ENCODE results near the gene GAB2.
"Not testable (repeated sequence)": the region's sequence is repeated elsewhere in the genome, so short reads cannot be mapped to it uniquely, and the experiment has no call there.

GAB2 gene

DNA sequence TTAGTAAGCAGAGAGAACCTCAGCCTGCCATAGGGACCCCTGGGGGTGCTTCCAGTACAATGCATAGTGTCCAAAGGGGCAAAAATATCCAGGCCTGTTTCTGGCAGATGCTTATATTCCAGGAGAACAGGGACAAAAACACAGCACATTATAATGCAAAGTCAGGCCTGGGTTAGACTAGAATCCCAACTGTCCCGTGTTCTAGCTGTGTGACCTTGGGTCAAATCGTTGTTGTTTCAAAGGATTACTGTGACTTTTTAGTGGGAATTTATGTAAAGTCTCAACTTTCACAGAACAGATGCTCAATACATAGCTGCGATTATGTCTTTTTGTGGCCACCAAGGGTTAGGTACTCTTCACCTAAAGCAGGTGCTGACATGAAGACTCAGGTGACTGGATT lies 142.9 kb downstream of the GAB2 start:
- Histone ChIP-seq H3K4me3 (ENCODE audit: insufficient read depth, low read depth, low read length, poor library complexity, severe bottlenecking) (no peak overlapping the region), H3K4me1 (ENCODE audit: control insufficient read depth, insufficient read depth, low read length, poor library complexity, severe bottlenecking) (no peaks in the 10 kb centered on the region), H3K36me3 (ENCODE audit: control insufficient read depth, insufficient read depth, low read length) (no peaks in the 10 kb centered on the region), H3K27me3 (replicated peaks; ENCODE audit: control insufficient read depth, insufficient read depth, low read length, poor library complexity, severe bottlenecking) (no peaks in the 10 kb centered on the region), H3K27ac (ENCODE audit: insufficient read depth, low read length, poor library complexity, severe bottlenecking) (no peak overlapping the region), H3K9me3 (ENCODE audit: control insufficient read depth, low read length) (no peaks in the 10 kb centered on the region)
- DNase-seq, result no peak

DNA sequence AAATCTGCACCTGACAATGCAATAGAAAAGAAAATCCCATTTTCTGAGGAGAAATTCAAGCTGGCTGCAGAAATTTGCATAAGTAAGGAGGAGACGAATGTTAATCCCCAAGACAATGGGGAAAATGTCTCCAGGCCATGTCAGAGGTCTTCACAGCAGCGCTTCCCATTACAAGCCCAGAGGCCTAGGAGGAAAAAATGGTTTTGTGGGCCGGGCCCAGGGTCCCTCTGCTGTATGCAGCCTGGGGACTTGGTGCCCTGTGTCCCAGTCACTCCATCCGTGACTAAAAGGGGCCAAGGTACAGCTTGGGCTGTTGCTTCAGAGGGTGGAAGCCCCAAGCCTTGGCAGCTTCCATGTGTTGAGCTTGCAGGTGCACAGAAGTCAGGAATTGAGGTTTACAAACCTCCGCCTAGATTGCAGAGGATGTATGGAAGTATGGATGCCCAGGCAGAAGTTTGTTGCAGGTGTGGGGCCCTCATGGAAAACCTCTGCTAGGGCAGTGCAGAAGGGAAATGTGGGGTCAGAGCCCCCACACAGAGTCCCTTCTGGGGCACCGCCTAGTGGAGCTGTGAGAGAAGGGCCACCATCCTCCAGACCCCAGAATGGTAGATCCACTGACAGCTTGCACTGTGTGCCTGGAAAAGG lies 144.9 kb downstream of the GAB2 start:
- H3K9me3 ChIP-seq (ENCODE audit: control insufficient read depth, low read length); H3K36me3 ChIP-seq (ENCODE audit: control insufficient read depth, insufficient read depth, low read length); DNase-seq; H3K4me1 ChIP-seq (ENCODE audit: control insufficient read depth, insufficient read depth, low read length, poor library complexity, severe bottlenecking); H3K27me3 ChIP-seq (replicated peaks; ENCODE audit: control insufficient read depth, insufficient read depth, low read length, poor library complexity, severe bottlenecking); H3K4me3 ChIP-seq (ENCODE audit: insufficient read depth, low read depth, low read length, poor library complexity, severe bottlenecking); H3K27ac ChIP-seq (ENCODE audit: insufficient read depth, low read length, poor library complexity, severe bottlenecking): not testable (repeated sequence)

DNA sequence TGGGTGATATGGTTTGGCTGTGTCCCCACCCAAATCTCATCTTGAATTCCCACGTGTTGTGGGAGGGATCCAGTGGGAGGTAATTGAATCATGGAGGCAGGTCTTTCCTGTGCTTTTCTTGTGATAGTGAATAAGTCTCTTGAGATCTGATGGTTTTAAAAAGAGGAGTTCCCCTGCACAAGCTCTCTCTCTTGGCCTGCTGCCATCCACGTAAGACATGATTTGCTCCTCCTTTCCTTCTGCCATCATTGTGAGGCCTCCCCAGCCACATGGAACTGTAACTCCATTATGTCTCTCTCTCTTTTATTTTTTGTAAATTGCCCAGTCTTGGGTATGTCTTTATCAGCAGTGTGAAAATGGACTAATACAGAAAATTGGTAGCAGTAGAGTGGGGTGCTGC lies 145.8 kb downstream of the GAB2 start:
- not testable (repeated sequence) for H3K4me1 ChIP-seq (ENCODE audit: control insufficient read depth, insufficient read depth, low read length, poor library complexity, severe bottlenecking); H3K9me3 ChIP-seq (ENCODE audit: control insufficient read depth, low read length); H3K4me3 ChIP-seq (ENCODE audit: insufficient read depth, low read depth, low read length, poor library complexity, severe bottlenecking); H3K27ac ChIP-seq (ENCODE audit: insufficient read depth, low read length, poor library complexity, severe bottlenecking); H3K27me3 ChIP-seq (replicated peaks; ENCODE audit: control insufficient read depth, insufficient read depth, low read length, poor library complexity, severe bottlenecking); H3K36me3 ChIP-seq (ENCODE audit: control insufficient read depth, insufficient read depth, low read length); DNase-seq

DNA sequence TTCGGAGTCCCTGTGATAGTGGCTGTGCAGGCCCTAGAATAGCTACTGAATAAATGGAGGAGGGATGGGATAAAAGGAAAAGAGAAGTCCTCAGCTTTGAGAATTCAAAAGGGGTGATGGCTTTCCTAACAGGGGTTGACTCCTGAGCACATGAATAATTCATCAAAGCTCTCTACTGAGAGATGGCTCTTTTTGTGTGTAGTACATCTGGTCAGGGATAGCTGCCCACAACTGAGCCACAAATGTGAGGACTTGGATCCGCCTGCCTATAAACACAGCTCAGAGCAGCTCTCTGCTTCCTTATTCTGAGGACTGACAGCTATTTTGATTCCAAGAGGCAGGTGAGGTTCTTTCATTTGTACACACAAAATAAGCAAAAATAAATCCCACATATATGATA lies 146.6 kb downstream of the GAB2 start:
- Histone ChIP-seq H3K36me3 (ENCODE audit: control insufficient read depth, insufficient read depth, low read length) (no peaks in the 10 kb centered on the region), H3K9me3 (ENCODE audit: control insufficient read depth, low read length) (no peaks in the 10 kb centered on the region), H3K4me3 (ENCODE audit: insufficient read depth, low read depth, low read length, poor library complexity, severe bottlenecking) (no peak overlapping the region), H3K27me3 (replicated peaks; ENCODE audit: control insufficient read depth, insufficient read depth, low read length, poor library complexity, severe bottlenecking) (no peaks in the 10 kb centered on the region), H3K27ac (ENCODE audit: insufficient read depth, low read length, poor library complexity, severe bottlenecking) (no peak overlapping the region), H3K4me1 (ENCODE audit: control insufficient read depth, insufficient read depth, low read length, poor library complexity, severe bottlenecking) (no peaks in the 10 kb centered on the region)
- DNase-seq, result no peak

DNA sequence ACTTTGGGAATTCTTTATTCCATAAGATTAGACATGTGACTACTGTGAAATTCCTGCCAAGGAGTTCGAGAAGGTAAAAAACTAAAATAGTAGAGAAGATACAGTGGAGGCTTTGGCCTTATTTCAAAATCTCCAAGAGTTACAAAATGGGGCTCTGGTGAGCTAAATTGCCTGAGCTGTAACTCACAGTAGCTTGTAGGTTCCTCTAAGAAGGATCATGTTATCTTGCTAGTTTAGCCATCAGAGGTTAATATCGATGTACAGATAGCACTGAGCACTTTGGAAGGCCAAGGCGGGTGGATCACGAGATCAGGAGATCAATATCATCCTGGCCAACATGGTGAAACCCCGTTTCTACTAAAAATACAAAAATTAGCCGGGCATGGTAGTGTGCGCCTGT lies 147.8 kb downstream of the GAB2 start:
- Histone ChIP-seq H3K4me1 (ENCODE audit: control insufficient read depth, insufficient read depth, low read length, poor library complexity, severe bottlenecking) (no peaks in the 10 kb centered on the region), H3K4me3 (ENCODE audit: insufficient read depth, low read depth, low read length, poor library complexity, severe bottlenecking) (no peak overlapping the region), H3K36me3 (ENCODE audit: control insufficient read depth, insufficient read depth, low read length) (no peaks in the 10 kb centered on the region), H3K27ac (ENCODE audit: insufficient read depth, low read length, poor library complexity, severe bottlenecking) (no peak overlapping the region), H3K9me3 (ENCODE audit: control insufficient read depth, low read length) (no peaks in the 10 kb centered on the region), H3K27me3 (replicated peaks; ENCODE audit: control insufficient read depth, insufficient read depth, low read length, poor library complexity, severe bottlenecking) (no peaks in the 10 kb centered on the region)
- no peak for DNase-seq

DNA sequence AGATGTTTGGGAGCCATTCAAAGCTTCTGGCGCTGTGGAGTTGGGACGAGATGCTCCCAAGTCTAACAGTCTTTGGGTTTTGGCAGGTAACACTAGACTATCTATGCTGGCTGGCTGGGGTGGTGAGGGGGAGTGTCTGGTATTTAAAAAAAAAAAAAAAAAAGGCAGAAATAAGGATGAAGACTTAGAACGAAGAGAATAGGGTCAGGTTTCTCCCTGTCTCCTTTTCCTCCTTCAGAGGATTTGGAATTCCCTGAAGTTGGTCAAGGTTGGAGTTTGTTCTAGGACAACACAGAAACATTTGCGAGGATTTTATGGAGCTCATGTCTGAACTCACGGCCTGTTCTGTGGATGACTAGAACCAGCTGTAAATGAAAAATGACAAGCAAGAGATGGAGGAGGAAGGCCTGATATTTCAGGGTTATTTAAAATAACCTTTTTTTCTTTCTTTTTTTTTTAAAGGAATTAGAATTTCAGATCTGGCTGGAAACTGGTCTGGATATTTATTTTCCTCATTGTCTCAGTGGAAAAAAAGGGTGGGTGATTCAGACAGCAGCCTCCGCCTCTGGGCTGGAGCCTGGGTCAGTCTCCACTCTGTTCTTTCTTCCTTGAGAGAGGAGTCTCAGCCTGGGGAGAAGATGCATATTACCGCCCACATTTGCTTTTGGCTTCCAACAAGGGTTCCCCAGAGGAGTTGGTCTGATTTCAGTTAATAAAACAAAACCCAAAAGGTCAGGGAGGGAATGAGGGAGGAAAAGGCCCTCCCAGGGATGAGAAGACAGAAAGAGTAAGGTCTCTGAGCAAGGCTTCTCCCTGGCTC lies 148.8 kb downstream of the GAB2 start:
- no peak for DNase-seq
- Histone ChIP-seq H3K36me3 (ENCODE audit: control insufficient read depth, insufficient read depth, low read length) (no peaks in the 10 kb centered on the region), H3K4me3 (ENCODE audit: insufficient read depth, low read depth, low read length, poor library complexity, severe bottlenecking) (no peak overlapping the region), H3K27me3 (replicated peaks; ENCODE audit: control insufficient read depth, insufficient read depth, low read length, poor library complexity, severe bottlenecking) (no peaks in the 10 kb centered on the region), H3K27ac (ENCODE audit: insufficient read depth, low read length, poor library complexity, severe bottlenecking) (no peak overlapping the region), H3K9me3 (ENCODE audit: control insufficient read depth, low read length) (no peaks in the 10 kb centered on the region), H3K4me1 (ENCODE audit: control insufficient read depth, insufficient read depth, low read length, poor library complexity, severe bottlenecking) (no peaks in the 10 kb centered on the region)

DNA sequence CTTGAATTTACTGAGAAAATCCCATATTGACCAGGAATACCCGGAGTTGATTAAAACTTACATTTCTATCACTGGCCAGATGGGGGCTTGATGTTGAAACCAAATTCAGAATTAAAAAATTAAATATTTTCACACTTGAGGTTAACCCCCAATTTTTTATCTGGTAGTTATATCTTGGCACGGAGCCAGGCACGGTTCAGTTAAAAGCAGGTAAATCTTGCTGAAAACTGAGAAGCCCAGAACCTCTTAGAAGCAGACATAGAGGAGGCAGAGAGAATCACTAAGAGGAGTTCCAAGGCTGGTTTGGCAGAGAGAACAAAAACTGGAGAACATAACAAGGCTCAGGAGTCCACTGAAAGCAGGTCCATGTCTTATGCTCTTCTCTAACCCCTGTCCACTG lies 151.2 kb downstream of the GAB2 start:
- DNase-seq, result no peak
- Histone ChIP-seq H3K27me3 (replicated peaks; ENCODE audit: control insufficient read depth, insufficient read depth, low read length, poor library complexity, severe bottlenecking) (no peaks in the 10 kb centered on the region), H3K27ac (ENCODE audit: insufficient read depth, low read length, poor library complexity, severe bottlenecking) (no peak overlapping the region), H3K9me3 (ENCODE audit: control insufficient read depth, low read length) (no peaks in the 10 kb centered on the region), H3K4me3 (ENCODE audit: insufficient read depth, low read depth, low read length, poor library complexity, severe bottlenecking) (no peak overlapping the region), H3K4me1 (ENCODE audit: control insufficient read depth, insufficient read depth, low read length, poor library complexity, severe bottlenecking) (no peaks in the 10 kb centered on the region), H3K36me3 (ENCODE audit: control insufficient read depth, insufficient read depth, low read length) (no peaks in the 10 kb centered on the region)

DNA sequence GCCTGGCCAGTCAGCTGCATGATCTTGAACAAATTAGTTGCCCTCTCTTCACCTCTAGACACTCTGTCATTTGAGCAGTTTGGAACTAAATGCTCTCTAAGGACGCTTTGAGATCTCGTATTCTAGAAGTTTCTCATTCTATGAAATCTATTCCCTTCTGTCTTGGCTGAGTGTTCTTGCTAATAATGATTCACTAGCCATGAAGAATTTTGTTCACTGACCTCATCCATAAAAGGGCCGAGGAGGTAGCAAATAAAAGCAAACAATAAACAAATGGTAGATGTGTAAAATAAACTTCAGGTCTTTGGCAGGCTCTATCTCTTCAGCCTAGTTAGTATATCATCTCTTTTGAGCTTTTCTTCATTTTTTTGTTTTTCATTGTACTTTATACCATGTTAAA lies 152.3 kb downstream of the GAB2 start:
- no peak for DNase-seq
- H3K27me3 ChIP-seq (replicated peaks; ENCODE audit: control insufficient read depth, insufficient read depth, low read length, poor library complexity, severe bottlenecking), result no peaks in the 10 kb centered on the region
- H3K4me1 ChIP-seq (ENCODE audit: control insufficient read depth, insufficient read depth, low read length, poor library complexity, severe bottlenecking), result no peaks in the 10 kb centered on the region
- no peaks in the 10 kb centered on the region for H3K36me3 ChIP-seq (ENCODE audit: control insufficient read depth, insufficient read depth, low read length)
- no peaks in the 10 kb centered on the region for H3K9me3 ChIP-seq (ENCODE audit: control insufficient read depth, low read length)
- no peak overlapping the region for H3K4me3 ChIP-seq (ENCODE audit: insufficient read depth, low read depth, low read length, poor library complexity, severe bottlenecking)
- H3K27ac ChIP-seq (ENCODE audit: insufficient read depth, low read length, poor library complexity, severe bottlenecking), result no peak overlapping the region

DNA sequence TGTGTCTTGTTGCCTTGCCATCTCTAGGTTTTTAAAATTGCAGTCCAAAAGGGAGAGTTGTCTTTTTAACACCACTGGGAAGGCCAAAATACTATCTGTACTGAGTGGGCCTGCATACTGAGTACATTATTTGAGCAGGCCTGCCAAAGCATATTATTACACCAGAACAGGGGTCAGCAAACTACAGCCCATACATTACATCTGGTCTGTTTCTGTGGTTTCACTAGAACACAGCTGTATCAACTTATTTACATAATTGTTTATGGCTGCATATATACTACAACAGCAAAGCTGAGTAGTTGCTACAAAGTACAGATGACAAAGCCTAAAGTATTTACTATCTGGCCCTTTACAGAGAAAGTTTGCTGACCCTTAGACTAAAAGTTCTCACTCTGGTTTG lies 154.9 kb downstream of the GAB2 start:
- Histone ChIP-seq H3K36me3 (ENCODE audit: control insufficient read depth, insufficient read depth, low read length) (no peaks in the 10 kb centered on the region), H3K27me3 (replicated peaks; ENCODE audit: control insufficient read depth, insufficient read depth, low read length, poor library complexity, severe bottlenecking) (no peaks in the 10 kb centered on the region), H3K9me3 (ENCODE audit: control insufficient read depth, low read length) (no peaks in the 10 kb centered on the region), H3K4me3 (ENCODE audit: insufficient read depth, low read depth, low read length, poor library complexity, severe bottlenecking) (no peak overlapping the region), H3K27ac (ENCODE audit: insufficient read depth, low read length, poor library complexity, severe bottlenecking) (no peak overlapping the region), H3K4me1 (ENCODE audit: control insufficient read depth, insufficient read depth, low read length, poor library complexity, severe bottlenecking) (no peaks in the 10 kb centered on the region)
- DNase-seq, result no peak

DNA sequence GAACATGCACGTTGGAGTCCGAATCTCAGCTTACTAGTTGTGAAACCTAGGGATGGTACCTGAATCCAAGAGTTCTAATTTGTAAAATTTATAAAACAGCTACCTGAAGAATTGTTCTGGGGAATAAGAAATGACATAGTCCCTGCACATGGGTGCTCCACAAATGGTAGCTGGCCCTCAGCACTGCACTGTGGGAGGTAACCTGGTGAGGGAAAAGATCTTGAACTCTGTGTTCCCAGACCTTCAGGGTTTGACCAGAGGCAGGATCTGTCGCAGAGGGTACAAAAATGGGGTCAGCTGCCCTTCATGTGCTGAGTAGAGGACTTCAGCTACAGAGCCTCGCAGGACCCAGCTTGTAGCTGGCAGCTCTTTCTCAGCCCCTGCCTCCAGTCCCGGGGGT lies 155.4 kb downstream of the GAB2 start:
- Histone ChIP-seq H3K4me1 (ENCODE audit: control insufficient read depth, insufficient read depth, low read length, poor library complexity, severe bottlenecking) (no peaks in the 10 kb centered on the region), H3K36me3 (ENCODE audit: control insufficient read depth, insufficient read depth, low read length) (no peaks in the 10 kb centered on the region), H3K4me3 (ENCODE audit: insufficient read depth, low read depth, low read length, poor library complexity, severe bottlenecking) (no peak overlapping the region), H3K9me3 (ENCODE audit: control insufficient read depth, low read length) (no peaks in the 10 kb centered on the region), H3K27ac (ENCODE audit: insufficient read depth, low read length, poor library complexity, severe bottlenecking) (no peak overlapping the region), H3K27me3 (replicated peaks; ENCODE audit: control insufficient read depth, insufficient read depth, low read length, poor library complexity, severe bottlenecking) (no peaks in the 10 kb centered on the region)
- DNase-seq, result no peak
